K562 (cell line): ENCODE measurements around the gene RPP25.

Experiments used
- BHLHE40 ChIP-seq: IDR thresholded peaks from 2 replicates; pipeline ENCODE4 v1.6.1; 2011; ENCODE audit warnings: low read length, improper control_type of control experiment
- BRCA1 ChIP-seq, 2 experiments: fragments of 450-650 bp in 1 of 2; sonication (generic) in 1 of 2; formaldehyde crosslinking in 1 of 2; IDR thresholded peaks; 2 replicates each; pipeline versions ENCODE4 v1.5.0 to v1.6.1; 2017 to 2020; ENCODE audit warnings: mild to moderate bottlenecking in 1 of 2, missing genetic modification reagents in 1 of 2
- CREB1 ChIP-seq, 2 experiments: sonication (generic) in 1 of 2; formaldehyde crosslinking in 1 of 2; IDR thresholded peaks; 2 replicates each; pipeline versions ENCODE4 v1.6.1 to v1.8.0; 2012 to 2022; ENCODE audit warnings: inconsistent platforms in 1 of 2, mild to moderate bottlenecking in 1 of 2, missing genetic modification reagents in 1 of 2, moderate library complexity in 1 of 2
- E2F1 ChIP-seq: sonication (generic); formaldehyde crosslinking; IDR thresholded peaks from 2 replicates; pipeline ENCODE4 v1.8.1; 2023; ENCODE audit warnings: mild to moderate bottlenecking, missing genetic modification reagents, moderate library complexity
- ERF ChIP-seq: fragments of 450-650 bp; formaldehyde crosslinking; IDR thresholded peaks from 2 replicates; pipeline ENCODE4 v1.4.0; 2020; ENCODE audit warnings: mild to moderate bottlenecking, mixed read lengths
- KDM1A ChIP-seq, 2 experiments: fragments of 450-650 bp; IDR thresholded peaks; 2 replicates each; pipeline ENCODE4 v1.6.1; 2016; ENCODE audit warnings: mild to moderate bottlenecking in 2 of 2
- RBM17 ChIP-seq: fragments of 200-400 bp; formaldehyde crosslinking; IDR thresholded peaks from 2 replicates; pipeline ENCODE4 v1.6.1; 2017; ENCODE audit warnings: low read depth, mild to moderate bottlenecking, low read length, borderline replicate concordance
- SMAD1 ChIP-seq: fragments of 150-350 bp; IDR thresholded peaks from 2 replicates; pipeline ENCODE4 v1.6.1; 2014; ENCODE audit warnings: low read length, low read depth; ENCODE audit not compliant: partially characterized antibody
- SRSF1 ChIP-seq: fragments of 200-400 bp; formaldehyde crosslinking; IDR thresholded peaks from 2 replicates; pipeline ENCODE4 v1.6.1; 2017; ENCODE audit warnings: mild to moderate bottlenecking, low read depth, low read length, moderate library complexity
- ZNF121 ChIP-seq: sonication (generic); formaldehyde crosslinking; conservative IDR thresholded peaks from 2 replicates; pipeline ENCODE4 v1.8.0; 2022; ENCODE audit warnings: missing genetic modification reagents
- ZNF197 ChIP-seq: fragments of 200-800 bp; sonication (Bioruptor generic); IDR thresholded peaks from 2 replicates; pipeline ENCODE4 v1.6.1; 2016; ENCODE audit warnings: low read depth, missing genetic modification characterization, missing compliant biosample characterization
- ZNF589 ChIP-seq: fragments of 200-800 bp; sonication (Bioruptor generic); IDR thresholded peaks from 2 replicates; pipeline ENCODE4 v1.6.1; 2016; ENCODE audit warnings: low read depth, missing genetic modification characterization, missing compliant biosample characterization
- TF ChIP-seq, protein P1 (sequence below), 3 experiments: IDR thresholded peaks in 2 of 3; conservative IDR thresholded peaks in 1 of 3; 2 replicates each; pipeline ENCODE4 v1.5.1; 2011 to 2012; ENCODE audit warnings: low read length in 3 of 3, mild to moderate bottlenecking in 3 of 3, control low read depth in 2 of 3, improper control_type of control experiment in 1 of 3, inconsistent platforms in 1 of 3, low read depth in 1 of 3, mixed read lengths in 1 of 3, moderate library complexity in 1 of 3; ENCODE audit not compliant: insufficient read depth in 2 of 3
- TF ChIP-seq, protein P2 (sequence below): fragments of 250-450 bp; sonication (Bioruptor Pico); IDR thresholded peaks from 2 replicates; pipeline ENCODE4 v1.5.0; 2020; ENCODE audit warnings: mild to moderate bottlenecking

DNA sequence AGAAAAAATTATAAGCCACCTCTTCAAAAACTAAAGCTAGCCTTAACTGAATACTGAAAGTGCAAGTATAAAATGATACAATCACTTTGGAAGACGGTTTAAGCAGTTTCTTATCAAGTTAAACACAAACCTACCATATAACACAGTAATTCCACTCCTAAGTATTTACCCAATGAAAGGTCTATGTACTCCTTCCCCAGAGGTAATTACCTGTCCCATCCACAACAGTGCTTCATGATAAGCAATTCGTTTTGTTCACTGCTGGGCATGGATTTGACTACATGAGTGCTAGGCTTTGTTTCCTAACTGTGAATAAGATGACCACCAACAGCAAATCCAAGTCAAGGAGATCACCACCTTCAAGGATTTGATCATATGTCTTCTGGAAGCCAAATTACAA lies 23.0 kb downstream of the RPP25 start:
- TF ChIP-seq RBM17 = no peak
- no peak for TF ChIP-seq SMAD1
- no peak for TF ChIP-seq BRCA1 (IDR thresholded peaks at IDR 0.05)
- TF ChIP-seq BRCA1 (CRISPR knock-in tag; IDR thresholded peaks at IDR 0.05) = no peak
- no peak for TF ChIP-seq KDM1A (IDR thresholded peaks at IDR 0.05)
- TF ChIP-seq CREB1 (IDR thresholded peaks at IDR 0.05) = no peak
- no peak for TF ChIP-seq CREB1 (CRISPR knock-in tag; IDR thresholded peaks at IDR 0.05)
- TF ChIP-seq BHLHE40 = no peak
- TF ChIP-seq, protein P1, sequence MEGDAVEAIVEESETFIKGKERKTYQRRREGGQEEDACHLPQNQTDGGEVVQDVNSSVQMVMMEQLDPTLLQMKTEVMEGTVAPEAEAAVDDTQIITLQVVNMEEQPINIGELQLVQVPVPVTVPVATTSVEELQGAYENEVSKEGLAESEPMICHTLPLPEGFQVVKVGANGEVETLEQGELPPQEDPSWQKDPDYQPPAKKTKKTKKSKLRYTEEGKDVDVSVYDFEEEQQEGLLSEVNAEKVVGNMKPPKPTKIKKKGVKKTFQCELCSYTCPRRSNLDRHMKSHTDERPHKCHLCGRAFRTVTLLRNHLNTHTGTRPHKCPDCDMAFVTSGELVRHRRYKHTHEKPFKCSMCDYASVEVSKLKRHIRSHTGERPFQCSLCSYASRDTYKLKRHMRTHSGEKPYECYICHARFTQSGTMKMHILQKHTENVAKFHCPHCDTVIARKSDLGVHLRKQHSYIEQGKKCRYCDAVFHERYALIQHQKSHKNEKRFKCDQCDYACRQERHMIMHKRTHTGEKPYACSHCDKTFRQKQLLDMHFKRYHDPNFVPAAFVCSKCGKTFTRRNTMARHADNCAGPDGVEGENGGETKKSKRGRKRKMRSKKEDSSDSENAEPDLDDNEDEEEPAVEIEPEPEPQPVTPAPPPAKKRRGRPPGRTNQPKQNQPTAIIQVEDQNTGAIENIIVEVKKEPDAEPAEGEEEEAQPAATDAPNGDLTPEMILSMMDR (IDR thresholded peaks at IDR 0.05 in 2 of 3, conservative IDR thresholded peaks at IDR 0.05 in 1 of 3; ENCODE audit: insufficient read depth in 2 of 3, low read depth in 1 of 3, low read length in 3 of 3) = no peak
- no peak for TF ChIP-seq SRSF1
- TF ChIP-seq ERF = no peak
- TF ChIP-seq ZNF121 (CRISPR knock-in tag) = no peak
- TF ChIP-seq, protein P2, sequence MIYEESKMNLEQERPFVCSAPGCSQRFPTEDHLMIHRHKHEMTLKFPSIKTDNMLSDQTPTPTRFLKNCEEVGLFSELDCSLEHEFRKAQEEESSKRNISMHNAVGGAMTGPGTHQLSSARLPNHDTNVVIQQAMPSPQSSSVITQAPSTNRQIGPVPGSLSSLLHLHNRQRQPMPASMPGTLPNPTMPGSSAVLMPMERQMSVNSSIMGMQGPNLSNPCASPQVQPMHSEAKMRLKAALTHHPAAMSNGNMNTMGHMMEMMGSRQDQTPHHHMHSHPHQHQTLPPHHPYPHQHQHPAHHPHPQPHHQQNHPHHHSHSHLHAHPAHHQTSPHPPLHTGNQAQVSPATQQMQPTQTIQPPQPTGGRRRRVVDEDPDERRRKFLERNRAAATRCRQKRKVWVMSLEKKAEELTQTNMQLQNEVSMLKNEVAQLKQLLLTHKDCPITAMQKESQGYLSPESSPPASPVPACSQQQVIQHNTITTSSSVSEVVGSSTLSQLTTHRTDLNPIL (CRISPR knock-in tag) = no peak
- TF ChIP-seq ZNF197 = no peak
- TF ChIP-seq E2F1 (CRISPR knock-in tag) = no peak
- no peak for TF ChIP-seq ZNF589 (CRISPR knock-in tag)
